Measurements from ENCODE around the gene AKAP8.
"Not testable (repeated sequence)": the region's sequence is repeated elsewhere in the genome, so short reads cannot be mapped to it uniquely, and the experiment has no call there.

Gene AKAP8

DNA sequence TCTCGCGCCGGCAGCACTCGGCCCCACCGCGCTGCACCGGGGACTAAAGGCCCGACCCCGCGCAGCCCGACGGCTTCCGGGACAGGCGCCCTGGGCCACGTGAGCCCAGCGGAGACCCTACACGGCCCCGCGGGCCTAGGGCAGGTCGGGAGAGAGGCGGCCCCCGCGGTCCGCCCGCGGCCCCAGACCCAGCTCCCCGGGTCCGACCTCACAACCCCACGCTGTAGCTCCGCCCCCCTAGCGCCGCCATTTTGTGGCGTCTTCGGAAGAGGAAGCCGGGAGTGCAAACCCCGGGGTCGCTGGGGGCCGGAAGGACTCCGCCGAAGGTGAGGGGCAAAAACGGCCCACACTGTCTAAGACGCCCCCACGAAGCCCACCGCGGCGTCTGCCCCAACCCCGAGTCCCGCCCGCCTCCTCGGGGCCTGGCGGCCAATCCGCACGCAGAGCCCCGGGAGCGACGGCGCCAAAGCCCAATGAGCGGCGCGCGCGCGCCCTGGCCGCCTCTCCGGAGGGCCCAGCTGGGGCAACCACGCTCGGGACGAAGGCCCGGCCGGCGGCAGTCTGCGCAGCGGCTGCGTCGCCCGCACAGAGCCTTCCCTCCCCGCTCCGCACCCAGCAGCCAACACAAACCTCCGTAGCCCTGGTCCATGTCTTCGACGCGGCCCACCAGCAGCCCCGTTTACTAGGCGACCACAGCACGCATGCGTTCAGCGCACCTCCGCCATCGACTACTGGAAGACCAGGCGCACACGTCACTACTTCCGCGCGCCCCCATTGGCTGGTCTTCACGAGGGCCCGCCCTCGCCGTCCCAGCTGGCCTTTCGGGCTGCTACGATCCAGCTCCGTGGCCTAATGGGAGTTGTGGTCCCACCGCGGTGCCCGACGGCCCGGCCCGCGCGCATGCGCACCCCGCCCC lies at the start of gene AKAP8:
AKAP8 (minus strand) TSS at position 705 of the 916 bp plus-strand sequence; CDS start at position 649, 56 bp downstream.
- DNase-seq: peak; percentile 91 to 94

DNA sequence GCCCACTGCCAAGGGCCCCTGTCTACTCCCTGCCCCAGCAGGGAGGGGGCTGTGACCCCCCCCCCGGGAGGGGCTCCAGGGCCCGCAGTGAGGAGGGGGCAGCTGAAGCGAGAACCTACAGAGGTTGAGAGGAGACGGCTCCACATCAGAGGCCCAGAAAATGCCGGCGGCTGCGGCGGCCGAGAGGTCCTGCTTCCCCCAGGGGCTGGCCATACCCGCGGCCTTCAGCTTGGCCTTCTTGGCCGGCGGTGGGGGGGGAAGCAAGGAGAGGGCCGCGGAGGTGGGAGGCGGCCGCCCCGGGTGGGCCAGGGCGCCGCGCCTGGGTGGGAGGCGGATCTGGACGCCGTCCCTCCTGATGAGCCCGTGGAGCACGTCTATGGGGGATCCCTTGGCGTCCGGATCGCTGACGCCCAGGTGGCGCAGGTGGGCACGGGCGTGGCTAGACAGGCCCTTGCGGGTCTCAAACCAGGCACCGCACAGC lies 48.4 kb upstream of the AKAP8 start:
- DNase-seq: no peak

DNA sequence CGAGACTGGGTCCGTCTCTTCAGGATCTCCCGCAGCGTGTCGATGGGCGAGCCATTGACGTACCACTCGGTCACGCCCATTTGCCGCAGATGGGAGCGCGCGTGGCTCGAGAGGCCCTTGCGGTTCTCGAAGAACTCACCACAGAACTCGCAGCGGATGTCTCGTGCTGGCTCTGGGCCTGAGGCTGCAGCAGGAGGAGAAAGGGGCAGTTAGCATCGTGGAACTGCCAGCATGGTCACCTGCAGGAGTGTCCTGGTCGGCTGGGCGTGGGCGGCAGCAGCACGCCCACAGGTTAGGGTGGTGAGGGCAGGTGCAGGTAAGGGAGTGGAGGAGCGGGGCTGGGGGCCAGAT lies 47.7 kb upstream of the AKAP8 start:
- DNase-seq: no peak

DNA sequence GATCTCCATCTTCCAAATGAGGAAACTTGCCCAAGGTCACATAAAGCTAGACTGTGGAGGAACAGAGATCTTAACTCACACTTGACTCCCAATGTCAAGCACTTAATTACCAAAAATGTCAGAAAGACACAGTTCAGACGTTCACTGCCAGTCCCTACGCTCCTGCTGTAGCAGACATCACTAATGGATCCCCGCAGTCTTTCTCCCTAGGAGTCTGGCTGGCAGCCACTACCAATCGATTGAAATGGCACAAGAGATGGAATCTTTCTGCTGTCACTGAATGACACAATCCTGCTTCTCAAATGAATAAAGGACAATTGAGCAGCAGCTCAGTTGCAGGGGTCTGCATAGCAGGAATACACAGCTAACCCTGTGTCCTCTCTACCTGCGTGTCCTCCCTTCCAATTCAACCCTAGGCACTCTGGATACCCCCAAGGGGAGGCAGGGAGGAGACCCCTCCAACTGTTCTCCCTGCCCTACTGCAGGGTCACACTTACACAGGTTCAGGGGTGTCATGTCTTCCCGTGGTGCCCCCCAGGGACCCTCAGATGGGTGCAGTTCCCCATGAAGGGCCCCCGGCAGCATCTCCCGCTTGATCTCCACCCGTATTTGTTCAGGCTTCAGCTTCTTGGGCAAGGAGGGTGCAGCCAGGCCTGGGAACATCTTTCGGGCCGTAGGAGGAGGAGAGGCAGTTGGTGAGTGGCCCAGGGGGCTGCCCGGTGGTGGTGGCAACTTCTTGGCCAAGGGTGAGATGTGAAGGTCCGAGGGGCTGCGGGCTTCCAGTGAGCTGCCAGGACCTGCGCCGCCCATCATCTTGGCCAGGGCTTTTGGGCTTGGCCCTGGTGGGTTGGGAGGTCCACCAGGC lies 47.1 kb upstream of the AKAP8 start:
- DNase-seq: peak in 1 of 2 experiments; percentile 14

DNA sequence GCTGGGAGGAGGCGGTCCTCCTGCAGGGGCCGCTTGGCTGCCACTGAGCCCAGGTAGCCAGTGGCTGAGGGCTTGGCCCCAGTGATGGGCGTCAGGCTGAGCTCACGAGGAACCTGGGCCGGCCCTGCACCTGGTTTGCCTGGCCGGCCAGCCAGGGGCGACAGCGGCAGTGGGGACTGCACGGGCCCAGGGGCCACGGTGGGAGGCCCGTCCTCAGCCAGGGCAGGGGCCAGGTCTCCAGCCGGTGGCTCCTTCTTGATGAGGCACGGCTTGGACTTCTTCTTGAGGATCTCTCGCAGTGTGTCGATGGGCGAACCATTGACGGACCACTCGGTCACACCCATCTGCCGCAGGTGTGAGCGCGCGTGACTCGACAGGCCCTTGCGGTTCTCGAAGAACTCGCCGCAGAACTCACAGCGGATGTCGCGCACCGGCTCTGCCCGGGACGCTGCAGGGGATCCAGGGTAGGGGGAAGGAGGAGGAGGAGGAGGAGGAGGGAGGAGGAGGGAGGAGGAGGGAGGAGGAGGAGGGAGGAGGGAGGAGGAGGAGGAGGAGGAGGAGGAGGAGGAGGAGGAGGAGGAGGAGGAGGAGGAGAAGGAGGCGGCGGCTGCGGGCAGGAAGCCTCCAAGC lies 45.8 kb upstream of the AKAP8 start:
- no peak for DNase-seq

DNA sequence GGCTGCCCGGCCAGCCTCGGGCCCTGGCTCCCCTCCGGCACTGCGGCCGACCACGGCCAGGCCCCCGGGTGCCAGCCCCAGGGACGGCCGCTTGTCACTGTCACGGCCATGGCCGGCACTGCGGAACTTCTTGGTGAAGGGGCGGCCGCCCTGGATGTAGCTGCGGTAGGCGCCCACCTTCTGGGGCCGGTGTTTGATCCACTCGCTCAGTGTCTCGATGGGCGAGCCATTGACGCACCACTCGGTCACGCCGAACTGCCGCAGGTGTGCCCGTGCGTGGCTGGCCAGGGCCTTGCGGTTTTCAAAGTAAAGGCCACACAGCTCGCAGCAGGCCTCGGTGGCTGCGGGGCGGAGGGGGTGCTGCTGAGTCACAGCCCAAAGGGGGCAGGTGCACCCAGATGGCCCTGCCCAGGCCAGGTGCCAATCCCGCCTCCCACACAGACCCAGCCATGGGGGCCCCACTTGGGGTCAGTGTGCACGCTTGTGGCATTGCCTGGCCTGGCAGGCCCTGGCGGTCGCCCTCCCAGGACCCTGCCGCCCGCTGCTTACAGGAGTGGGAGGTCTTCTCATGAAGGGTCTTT lies 45.2 kb upstream of the AKAP8 start:
- DNase-seq: no peak

DNA sequence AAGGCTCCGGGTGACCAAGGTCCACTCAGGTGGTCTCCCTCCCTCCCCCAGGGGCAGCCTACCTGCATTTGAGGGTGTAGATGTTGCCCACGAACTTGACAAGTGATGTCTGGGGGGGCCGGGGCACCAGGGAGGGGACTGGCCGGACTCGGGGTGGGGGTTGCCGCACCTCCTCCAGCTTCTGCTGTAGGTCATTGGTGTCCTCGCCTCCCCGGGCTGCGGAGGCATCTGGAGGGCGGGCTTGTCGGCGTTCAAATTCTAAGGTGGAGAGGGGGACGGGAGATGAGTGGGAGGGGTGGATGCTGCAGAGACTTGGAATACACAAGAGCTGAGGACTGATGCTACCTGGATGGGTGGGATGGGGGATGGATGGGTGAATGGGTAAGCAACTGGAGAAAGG lies 44.5 kb upstream of the AKAP8 start:
- no peak for DNase-seq

DNA sequence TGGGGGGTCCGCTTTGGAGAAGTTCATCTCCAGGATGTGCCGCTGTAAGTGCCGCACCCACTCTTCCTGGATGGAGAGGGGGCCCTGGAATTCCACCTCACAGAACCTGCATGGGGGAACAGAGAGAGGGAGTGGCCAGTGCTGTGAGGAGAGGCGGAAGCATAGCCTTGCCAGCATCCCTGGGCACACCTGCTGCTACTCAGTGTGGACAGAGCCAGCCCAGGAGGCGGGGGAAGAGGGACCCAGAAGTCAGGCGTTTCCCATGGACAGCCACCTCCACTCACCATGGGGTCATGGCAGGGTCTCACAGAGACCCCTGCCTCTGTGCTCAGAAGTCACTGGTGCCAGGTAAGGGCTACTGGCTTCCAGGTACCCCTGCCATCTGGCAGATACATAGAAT lies 43.5 kb upstream of the AKAP8 start:
- DNase-seq: no peak

DNA sequence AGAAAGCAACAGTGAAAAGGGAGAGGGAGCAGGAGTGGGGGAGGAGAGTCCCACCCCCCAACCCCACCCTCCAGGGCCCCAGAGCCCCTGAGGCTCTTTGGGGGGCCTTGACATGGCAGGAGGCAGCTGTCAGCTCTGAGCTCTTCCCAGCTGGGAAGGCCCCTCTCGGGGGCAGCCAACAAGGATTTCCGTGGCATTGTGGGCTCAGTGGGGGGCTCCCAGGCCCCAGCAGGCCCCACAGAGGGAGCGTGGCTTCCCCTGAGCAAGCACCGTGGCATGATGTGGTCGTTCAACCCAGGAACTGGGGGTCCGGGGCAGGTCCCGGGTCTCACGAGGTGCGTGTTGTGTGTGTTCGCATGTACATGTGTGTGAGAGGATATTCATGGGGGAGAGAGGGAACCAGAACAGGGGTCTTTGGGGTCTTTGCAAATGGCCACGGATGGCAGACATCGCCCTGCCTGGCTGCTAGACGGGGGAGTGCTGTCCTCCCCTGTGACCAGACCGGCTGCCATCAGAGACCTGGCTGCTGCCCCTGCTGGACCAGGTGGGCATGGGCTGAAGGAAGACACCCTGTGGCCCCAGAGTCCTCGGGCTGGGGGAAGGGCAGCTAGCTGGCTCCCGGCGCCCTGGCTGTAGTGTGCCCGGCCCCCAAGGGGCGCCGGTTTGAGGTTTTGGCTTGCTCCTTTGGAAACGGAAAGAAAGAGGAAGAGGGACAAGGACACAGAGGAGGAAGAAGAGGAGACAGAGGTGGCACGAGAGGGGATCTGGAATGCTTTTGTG lies 42.9 kb upstream of the AKAP8 start:
- no peak for DNase-seq

DNA sequence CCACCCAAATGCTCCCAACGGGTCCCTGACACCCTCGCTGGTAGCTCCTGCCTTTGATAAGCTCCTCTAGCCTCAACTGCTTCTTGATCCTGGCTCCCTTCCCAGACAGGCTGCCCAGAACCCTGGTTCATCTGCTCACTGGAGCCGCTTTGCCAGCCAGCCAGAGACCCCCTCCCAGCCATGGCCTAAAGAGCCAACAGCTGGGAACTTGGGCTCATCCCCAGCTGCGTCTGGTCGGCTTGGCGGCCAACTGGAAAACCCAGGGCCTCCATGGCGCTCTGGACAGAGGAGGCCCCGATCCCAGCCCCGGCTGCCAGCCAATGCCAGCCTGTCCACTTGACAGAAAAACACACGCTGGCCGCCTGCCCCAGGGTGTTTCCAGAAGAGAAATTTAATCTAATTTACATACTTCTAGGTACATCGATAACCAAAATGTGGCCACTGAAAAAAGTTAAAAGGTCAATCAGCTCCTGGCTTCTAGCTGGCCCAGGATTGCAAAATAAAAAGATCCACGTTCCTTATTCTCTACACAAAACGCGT lies 42.2 kb upstream of the AKAP8 start:
- DNase-seq: no peak

DNA sequence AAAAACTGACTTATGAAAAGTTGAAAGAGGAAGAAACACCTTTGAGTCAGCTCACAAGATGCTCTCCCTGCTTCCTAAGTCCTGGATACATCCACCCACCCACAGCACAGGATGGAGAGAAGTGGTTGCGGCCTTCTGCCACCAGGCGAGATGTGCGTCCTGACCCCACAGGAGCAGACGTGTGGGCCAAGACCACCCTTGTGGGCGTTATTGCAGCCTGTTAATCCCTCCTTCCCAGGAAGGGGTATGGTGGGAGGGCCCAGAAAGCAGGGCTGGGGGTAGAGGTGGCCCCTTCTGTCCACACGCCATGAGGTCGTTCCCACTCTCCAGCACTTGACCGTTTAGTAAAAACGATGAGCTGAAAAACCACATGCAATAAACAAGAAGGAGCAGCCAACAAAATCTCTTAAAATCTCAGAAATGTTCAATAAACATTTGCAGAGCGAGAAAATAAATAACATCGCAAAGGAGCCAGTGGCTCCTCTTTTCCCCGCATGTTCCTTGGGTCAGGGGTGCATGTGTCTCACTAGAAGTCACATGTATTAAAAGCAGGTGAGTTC lies 41.6 kb upstream of the AKAP8 start:
- DNase-seq: no peak

DNA sequence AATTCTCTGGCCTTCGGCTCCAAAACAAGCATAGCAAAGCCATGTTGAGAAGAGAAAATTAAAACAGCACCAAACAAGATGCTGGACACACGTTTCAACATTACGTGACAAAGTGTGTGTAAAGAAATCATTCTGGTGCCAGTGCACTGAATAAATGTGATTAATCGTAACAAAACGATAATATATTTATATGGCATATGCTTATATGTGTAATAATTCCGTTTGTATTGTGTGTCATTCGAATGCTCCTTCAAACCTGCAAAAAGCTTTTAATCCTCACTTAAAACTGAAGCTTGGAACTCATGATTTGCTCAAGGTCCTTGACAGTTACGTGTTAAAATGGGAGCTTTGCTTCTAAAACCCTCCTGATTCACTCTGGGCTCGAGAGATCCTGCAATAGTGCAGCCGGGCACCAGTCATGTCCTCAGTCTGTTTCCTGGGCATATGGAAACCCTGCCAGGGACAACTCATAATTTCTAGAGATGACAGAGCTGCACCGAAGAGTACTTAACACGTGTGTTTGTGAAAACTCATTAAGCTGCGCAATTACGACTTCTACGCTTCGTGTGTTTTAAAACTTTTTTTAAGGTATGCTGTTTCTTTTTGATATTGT lies 39.9 kb upstream of the AKAP8 start:
- no peak for DNase-seq

DNA sequence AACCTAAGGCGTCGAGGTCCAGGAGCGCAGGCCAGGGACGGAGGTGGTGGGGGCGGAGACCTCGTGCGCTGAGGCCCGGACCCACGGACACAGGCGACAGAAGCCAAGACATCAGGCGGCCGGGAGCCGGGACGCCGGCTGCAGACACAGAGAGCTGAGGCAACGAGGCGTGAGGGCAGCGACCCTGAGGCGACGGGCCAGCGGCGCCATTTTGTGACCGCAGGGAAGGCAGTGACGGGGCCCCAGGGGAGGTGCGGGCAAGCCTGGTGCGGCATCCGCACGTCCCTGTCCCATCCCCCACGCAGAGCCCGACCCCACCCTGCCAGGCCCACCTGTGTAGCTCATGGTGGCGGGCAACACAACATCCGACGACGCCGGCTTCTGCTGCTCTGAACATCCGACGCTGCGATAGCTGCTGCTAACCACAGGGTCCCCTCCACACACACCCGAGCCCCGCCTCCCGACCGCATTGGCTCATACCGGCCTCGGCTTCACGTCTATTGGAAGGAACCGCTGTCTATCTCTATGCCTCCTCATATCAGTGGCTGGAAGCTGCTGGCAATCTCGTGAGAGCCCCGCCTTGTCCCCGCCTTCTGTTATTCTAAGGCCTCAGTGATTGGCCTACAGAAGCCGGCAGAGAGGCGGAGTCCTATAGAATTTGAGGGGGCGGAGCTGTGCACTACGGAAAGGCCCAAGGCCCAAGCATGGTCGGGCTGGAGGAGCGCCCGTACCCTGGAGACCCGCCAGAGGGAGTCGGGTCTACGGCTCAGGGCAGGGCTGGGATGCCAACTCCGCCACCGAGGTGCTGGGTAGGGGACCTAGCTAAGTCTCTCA lies 39.2 kb upstream of the AKAP8 start, which contains the start of gene AKAP8L:
AKAP8L (minus strand) TSS at position 410 of the 834 bp plus-strand sequence; CDS start at position 345, 65 bp downstream.
- DNase-seq: peak; percentile 96 to 100

DNA sequence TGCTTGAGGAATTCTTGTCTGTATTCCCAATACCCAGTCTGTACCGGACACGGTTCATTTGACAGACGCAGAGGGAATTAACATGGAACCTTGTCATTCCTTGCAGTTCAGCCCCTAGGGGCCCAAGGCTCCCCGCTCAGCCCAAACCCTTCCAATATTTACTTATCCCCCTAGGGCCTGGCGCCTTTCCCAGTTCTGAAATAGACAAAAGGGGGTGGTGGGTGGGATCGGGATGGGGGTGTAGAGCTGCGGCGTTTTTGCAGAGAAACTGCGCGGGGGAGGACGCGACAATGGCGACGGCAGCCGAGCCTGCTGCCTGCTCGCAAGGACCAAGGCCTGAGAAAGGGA lies 38.6 kb upstream of the AKAP8 start:
- no peak for DNase-seq

DNA sequence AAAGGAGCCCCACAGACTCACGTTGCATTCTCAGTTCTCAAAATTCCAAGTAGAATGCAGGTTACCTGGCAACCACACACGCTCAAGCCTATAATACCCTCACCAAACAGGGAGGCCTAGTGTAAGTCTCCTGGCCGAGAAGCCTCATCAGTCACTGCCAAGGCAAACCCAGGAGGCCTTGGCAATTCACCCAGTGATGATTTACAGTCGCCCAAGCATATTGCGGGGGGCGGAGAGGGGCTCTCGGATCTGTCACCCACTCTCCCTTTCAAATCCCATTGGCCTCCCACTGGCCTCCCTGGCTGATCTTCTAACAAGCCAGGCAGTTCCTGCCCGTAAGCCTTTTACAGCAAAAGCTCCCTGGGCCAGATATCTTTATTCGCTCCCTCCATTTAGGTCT lies 38.1 kb upstream of the AKAP8 start:
- no peak for DNase-seq

DNA sequence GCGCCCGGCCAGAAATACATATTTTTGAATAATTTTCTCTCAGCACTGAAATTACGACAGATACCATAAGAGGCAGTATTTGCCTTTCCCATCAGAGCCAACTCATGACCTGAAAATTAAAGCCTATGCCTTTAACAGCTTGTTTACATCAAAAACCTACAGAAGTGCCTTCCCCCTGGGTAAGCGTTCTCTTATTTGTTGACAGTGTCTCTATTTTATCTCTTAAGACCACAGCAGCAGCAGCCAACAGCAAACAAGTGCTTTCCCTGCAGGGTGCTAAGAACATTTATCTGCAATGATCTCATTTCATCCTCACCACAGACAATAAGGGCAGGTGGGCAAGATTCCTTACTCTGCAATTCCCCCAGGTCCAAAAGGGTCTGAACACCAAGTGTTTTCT lies 33.2 kb upstream of the AKAP8 start:
- DNase-seq: no peak

DNA sequence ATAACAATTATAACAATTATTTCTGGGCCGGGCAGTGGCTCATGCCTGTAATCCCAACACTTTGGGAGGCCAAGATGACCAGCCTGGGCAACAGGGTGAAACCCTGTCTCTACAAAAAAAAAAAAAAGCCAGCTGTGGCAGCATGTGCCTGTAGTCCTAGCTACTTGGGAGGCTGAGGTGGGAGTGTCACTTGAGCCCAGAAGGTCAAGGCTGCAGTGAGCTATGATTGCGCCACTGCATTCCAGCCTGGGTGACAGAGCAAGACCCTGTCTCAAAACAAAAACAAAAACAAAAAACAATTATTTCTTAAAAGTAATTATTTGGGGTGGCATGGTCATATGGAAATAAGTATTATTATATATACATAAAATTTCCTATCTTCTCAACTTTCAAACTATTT lies 31.8 kb upstream of the AKAP8 start:
- DNase-seq: not testable (repeated sequence)

DNA sequence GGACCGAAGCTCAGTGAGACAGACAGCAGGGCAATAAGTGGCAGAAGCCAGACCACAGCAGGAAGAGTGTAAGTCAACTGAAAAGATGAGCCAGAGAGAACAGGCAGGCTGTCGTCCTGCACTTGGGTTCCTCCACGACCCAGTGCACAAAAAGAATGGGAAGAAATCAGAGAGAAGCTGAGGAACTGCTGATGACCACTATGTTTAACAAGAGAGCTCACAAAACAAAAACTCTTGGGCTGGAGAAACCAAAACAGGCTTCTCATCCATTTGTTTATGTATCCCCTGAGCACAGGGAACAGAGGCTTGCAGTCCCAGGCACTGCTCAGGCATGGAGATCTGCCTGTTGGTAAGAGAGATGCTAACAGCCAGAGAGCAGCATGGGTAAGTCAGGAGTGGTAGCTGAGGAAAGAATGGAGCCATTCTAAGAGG lies 25.2 kb upstream of the AKAP8 start:
- no peak for DNase-seq

DNA sequence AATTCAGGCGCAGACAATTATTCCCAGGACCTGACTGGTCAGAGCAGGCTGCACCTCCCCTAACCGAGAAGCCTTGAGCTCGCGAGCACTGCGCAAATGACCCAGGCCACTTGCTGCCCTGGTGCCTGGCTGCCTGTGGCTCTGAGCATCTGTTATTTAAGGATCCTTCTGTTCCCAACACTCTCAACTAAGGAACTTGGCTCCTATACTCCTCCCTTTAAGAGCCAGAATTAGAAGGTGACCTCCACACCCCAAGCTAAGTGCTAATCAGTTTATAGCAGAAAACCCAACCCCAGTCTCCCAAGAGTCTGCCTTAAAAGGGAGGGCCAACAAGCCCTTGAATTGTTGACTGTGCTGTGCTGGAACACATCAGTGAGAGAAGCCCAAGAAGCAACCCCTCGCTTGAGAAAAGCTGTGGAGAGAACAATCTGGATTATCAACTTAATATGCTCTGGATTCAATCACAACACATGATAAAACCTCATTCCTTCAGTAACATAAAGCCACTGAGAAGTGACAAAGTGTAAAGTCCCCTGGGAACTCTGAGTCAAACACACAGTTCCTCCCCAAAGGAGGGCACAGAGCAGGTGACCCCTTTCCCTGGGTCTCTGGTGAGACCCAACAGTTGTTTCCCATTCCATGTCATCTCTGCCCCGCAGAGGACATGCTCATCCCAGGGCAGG lies 24.7 kb upstream of the AKAP8 start:
- no peak for DNase-seq

Measured in SW 1271 (cell line).